ENCODE data around the gene CCSER1.
"Not testable (repeated sequence)": the region's sequence is repeated elsewhere in the genome, so short reads cannot be mapped to it uniquely, and the experiment has no call there.

Gene CCSER1

GRCh38 chr4:90845777-90846176, 718.6 kb downstream of the CCSER1 start:
- DNase-seq = no peak

DNA sequence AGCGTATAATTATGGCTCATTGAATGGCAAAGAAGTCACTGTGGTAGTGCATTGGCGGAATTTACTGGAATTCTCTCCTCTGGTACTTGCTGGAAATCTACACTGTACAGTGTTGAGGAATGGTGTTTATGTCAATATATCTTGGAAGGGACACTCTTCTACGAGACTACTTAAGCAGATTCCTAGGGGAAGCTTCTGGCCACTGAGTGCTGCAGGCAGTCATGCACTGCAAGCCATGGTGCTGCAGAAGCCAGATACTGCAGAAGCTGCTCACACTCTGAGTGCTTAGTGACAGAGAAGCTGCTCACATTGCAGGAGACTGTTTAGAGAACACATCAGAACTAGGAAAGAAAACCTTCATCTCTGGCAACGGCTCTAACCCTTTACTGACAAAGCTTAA, 725.0 kb downstream of the CCSER1 start:
- DNase-seq = no peak

GRCh38 chr4:90855111-90855510, 727.9 kb downstream of the CCSER1 start:
- DNase-seq = no peak

DNA sequence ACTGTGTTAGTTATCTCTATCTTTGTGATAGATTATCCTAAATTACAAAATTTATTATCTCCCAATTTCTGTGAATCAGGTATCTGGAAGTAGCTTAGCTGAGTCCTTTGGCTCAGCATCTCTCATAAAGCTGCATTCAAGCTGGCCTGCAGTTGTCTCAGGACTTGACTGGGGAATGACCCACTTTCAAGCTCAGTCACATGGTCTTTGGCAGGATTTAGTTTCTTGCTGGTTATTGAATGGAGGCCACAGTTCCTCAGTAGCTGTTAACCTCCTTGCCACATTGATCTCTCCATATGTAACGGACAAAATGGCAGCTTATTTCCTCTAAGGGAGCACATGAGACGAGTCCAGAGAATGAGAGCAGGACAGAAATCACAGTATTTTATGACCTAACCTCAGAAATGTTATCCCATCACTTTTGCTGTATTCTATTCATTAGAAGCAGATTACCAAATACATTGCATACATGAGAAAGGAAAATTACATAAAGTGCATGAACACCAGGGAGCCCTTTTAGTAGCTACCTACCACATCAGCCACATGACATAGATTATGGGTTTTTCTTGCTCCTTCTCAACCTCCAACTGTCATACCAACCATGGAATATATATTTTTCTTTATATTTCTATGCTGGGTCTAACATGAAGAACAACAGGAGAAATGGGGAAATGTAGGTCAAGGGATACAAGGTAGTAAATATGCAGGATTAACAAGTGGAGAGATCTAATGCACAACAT, 730.1 kb downstream of the CCSER1 start:
- DNase-seq = no peak

DNA sequence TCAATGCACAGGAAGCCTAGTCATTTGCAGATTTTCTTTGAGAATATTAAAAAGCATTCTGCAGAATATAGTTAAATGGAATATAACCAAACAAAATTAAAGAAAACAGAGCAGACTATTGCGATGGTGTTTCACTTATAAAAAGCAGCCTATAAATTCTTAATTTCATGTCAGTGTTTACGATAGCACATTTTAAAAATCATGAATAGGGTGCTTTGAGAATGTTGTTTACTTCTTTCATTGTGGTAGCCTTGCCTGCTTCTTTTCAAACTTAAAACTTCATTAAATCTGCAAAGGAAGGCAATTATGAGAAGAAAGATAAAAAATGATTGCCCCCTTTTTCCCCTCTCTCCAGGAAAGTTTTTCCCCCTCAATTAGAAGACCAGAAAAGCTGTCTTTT, 748.6 kb downstream of the CCSER1 start:
- DNase-seq = no peak

GRCh38 chr4:90876296-90876695, 749.1 kb downstream of the CCSER1 start:
- DNase-seq = no peak

DNA sequence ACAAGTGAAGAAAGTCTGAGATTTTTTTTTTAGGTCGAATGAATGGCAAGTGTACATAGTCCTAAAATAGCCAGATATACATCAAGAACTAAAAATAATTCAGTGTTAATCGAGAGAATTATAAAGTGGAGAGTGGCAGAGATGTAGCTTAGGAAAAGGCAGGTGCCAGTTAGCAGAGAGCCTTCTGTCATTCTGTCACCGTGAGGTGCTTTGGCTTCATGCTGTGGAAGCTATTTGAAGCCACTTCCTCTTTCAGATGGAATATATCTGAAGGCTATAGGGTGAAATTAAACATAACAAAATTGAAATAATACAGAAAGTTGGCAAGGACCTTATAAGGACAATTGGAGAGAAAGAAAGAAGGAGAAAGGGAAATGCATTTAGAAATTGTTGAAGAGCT, 756.3 kb downstream of the CCSER1 start:
- DNase-seq = no peak

DNA sequence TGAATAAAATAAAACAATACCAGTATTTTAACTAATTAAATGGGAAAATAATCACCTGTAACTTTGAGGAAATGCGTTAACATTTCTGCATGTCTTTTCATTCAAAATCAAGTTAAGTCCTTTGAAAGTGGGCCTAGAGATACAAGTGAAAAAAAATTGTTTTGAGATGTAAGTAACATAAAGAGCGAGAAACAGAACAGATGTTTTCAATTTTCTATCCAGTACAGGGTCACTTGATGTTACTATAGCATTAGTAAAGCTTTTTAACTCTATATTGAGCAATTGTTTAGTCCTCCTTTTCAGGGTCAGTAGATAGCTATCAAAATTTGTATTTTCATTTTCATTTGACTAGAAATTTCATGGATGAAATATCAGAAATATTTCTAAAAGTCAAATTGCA, 761.4 kb downstream of the CCSER1 start:
- no peak for DNase-seq

DNA sequence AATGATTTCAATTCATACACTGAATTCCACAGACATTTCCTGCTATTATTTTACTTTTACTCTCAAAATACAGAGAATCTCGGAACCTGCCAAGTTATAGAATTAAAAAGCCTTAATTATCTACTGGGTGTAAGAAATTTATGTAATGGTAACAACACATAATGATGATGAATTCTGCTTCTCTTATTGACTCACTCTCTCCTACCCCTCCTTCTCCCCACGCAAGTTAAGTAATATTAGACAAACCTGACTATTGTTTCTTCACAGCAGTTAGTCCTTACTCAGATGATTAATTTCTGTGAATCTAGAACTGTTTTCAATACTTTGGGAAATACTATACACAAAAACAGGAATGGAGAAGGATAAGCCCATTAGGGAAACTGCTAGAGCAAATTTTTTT, 762.0 kb downstream of the CCSER1 start:
- DNase-seq = no peak

GRCh38 chr4:90903413-90903812, 776.2 kb downstream of the CCSER1 start:
- DNase-seq = not testable (repeated sequence)

- no peak for DNase-seq
Measured at GRCh38 chr4:90904021-90904420, 776.8 kb downstream of the CCSER1 start.

DNA sequence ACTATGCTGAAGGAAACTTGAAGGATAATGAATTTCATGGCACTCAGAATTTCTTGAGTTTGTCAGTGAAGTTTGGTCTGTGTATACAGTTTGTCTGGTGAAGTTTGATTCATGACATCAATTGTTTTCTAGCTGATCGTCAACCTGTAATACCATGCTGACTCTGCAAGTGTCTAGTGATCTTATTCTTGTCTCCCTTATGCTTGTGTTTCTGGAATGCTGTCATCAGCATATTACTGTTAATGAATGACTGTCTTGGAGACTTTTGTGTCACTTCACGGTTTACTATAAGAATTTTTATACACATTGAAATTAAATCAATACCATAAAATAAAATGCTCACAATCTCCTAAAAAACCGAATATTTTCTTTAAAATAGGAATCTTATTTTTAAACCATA, 779.0 kb downstream of the CCSER1 start:
- DNase-seq = no peak

GRCh38 chr4:90911724-90912434, 784.7 kb downstream of the CCSER1 start:
- DNase-seq = not testable (repeated sequence)

DNA sequence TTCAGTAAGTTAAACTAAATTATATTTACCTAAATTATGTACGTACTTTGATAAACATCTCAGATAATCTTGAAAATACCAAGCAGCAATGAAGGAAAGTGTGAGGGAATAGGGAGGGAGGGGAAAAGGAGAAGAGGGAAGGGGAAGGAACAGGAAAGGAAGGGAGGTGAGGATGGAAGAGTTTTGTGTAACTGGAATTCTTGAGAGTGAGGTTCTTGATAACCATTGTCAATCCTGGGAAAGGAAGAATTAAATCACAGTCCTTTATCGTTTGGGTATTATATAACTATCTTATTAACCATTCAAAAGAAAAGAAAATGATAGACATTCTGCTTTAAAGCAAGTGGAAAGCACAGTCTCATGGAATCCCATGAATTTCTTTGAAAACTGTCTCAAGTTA, 795.0 kb downstream of the CCSER1 start:
- no peak for DNase-seq

DNA sequence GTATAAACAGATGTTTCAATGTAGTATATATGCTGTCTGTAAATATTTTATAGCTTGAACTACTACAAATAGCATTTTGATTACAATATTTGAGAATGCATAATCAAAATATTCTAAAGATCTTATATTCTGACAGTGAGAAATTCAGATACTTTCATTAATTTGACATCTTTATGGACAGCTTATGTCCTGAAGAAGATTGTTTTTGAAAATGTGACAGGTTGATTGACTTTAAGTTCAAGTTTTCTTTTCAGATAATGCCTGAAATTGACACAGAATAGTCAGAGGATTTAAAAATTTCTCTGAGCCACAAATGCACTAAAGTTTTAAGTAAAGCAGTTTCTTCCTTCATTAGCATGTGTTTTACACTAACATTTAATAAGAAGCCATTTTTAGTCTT, 799.8 kb downstream of the CCSER1 start:
- DNase-seq = no peak

DNA sequence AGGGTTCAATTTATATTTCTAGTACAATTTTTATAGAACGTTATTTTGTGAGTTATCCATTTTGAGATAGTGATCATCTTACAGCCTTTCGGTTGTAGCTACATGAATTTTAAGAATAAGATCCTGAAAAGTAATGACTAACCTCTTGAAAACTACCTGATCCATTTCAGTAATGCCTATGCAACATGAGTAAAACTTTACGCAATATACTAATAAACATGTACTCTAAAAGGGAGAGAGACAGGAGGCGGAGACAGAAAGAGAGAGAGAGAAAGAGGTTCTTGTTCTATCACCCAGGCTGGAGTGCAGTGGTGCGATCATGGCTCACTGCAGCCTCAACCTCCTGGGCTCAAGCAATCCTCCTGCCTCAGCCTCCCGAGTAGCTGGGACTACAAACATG, 816.1 kb downstream of the CCSER1 start:
- DNase-seq = no peak

GRCh38 chr4:90946945-90947344, 819.8 kb downstream of the CCSER1 start:
- no peak for DNase-seq

GRCh38 chr4:90950385-90950841, 823.2 kb downstream of the CCSER1 start:
- DNase-seq = no peak

- DNase-seq = no peak
Measured at GRCh38 chr4:90951037-90951436, 823.8 kb downstream of the CCSER1 start.

GRCh38 chr4:90958256-90958895, 831.2 kb downstream of the CCSER1 start:
- no peak for DNase-seq

- no peak for DNase-seq
Measured at GRCh38 chr4:90960433-90960832, 833.2 kb downstream of the CCSER1 start.

- DNase-seq = no peak
Measured at GRCh38 chr4:90960840-90961239, 833.6 kb downstream of the CCSER1 start.

- no peak for DNase-seq
Measured at GRCh38 chr4:90970021-90970420, 842.8 kb downstream of the CCSER1 start.

GRCh38 chr4:90977726-90978125, 850.5 kb downstream of the CCSER1 start:
- DNase-seq = no peak

Data from CD4-positive, alpha-beta T cell treated with Interleukin-6 for 4 hours (primary cell).